CD4-positive, alpha-beta T cell treated with Interleukin-6 for 4 hours (primary cell): Measurements from ENCODE around the gene EFCAB6.

Source experiments
- DNase-seq: peaks from one replicate; pipeline ENCODE4 v3.0.0-alpha.2; 2020; ENCODE audit warnings: mixed read lengths

Gene EFCAB6

DNA sequence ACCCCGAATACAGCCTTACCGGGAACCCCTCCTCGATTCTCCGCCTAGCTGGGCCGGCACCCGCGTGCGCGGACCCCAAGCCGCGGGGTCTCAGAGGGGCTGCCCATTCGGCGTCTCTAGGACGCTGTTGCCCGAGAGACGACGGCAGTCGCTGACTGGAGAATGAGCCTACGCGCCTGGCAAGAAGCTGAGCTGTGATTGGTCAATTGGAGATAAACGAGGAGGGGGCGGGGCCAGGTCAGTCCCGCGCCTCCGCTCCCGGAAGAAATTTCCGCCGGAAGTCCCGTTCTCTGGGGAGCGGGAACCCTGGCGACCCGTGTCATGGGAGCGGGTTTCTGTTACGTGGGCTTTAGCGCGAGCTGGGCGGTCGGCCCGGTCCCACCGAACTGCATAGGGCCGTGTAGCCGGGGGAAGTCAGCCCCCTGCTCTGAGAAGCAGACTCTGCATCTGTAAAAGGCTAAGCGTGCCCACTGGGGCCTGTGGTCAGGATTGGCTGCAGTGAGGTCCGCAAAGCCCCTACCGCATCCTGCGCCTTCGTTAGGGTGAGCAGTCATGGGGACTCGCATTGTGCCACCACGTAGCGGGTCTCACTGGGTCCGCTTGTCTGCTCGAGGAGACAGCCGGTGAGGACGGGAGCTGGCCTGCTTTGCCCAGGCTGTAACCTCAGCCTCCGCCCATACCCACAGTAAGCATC lies at the start of gene EFCAB6:
TSS of gene EFCAB6 (minus strand) at position 157 of the 694 bp plus-strand sequence. CDS start 29,987 bp downstream, outside the sequence.
- DNase-seq: peak; percentile 91

DNA sequence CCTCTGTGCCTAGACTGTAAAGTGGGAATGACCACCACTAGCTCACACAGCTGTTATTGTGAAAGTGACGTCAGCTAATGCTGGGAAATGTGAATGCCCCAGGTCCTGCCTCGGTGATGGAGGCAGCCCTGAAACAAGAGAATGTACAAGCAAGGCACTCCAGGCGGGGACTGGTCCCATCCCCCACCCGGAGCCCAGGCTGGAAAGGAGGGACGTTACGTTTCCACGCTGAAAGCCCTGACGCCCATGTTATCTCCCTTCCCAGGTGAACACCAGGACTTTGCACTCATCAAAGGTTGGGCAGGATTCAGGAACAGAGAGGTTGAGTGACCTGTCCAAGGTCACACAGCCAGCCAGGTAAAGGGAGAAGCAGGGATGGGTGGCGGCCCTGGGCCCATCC lies 49.4 kb upstream of the EFCAB6 start:
- no peak for DNase-seq

DNA sequence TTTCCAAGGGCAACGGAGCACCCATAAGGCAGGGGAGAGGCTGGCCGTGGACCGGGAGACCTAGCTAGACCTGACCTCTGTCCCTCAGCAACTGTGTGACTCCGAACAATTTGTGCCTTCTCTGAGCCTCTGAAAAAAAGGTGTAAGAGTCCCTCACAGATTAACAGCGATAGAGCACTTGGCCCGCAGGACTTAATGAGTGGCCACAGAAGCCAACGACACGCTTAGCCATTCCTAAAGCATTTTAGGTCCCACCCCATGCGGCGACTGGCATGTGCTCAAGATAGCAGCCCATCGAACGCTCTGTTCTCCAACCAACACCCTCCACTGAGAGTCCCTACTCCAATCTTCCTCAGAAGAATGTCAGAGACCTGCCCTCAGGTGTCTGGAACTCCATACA lies 48.7 kb upstream of the EFCAB6 start:
- no peak for DNase-seq

GRCh38 chr22:43860126-43860525 lies 48.0 kb upstream of the EFCAB6 start:
- DNase-seq: no peak

GRCh38 chr22:43859621-43860020 lies 47.5 kb upstream of the EFCAB6 start:
- no peak for DNase-seq

GRCh38 chr22:43859176-43859575 lies 47.1 kb upstream of the EFCAB6 start:
- no peak for DNase-seq

DNA sequence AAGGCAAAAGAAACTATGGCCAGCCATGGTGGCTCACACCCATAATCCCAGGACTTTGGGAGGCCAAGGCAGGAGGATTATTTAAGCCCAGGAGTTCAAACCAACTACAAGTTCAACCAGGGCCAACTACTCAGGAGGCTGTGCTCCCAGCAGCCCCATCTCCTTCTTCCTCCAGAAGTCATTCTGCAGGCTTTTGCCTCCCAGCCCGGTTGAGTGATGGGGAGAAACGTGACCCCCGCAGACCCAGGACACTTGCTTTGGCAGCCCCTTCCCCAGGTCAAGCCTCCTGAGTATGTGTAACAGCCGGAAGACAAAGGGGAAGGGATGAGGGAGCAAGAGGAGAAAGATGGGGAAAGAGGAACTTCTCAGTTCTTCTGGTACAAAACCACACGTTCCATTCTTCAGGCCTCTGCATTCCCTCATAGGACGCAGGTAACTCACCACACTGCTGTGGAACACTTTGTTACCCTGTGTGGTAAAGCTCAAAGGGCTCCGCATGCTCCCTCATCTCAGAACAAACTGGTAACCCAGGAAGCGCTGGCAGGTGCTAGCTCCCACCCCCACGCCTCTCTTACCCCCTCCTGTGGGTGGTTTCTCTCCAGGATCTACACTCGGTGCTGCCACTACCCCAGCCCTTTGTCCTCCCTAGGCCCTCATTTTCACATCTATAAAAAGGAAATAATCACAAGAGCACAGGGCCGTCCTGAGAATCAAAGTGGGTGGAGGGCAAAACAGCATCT lies 46.2 kb upstream of the EFCAB6 start:
- no peak for DNase-seq

GRCh38 chr22:43857367-43857766 lies 45.3 kb upstream of the EFCAB6 start:
- no peak for DNase-seq

DNA sequence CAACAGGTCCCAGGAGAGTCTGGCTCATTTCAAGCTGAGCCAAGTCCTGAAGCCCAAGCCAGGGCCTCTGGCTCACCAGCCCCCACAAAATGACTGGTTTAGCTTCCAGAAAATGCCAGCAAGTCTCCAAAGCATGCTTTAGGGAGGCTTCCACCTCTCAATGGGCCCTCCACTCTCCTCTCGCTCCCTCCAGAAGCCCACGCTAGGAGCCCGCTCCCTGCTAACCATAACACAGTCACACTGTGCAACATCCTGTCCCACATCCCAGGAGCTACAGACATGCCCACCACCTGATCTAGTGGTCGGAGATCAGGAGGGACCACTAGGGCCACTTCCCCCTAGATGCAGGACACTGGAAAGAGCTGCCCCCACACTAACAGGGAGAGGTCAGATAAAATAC lies 43.3 kb upstream of the EFCAB6 start:
- DNase-seq: no peak

- no peak for DNase-seq
Measured at GRCh38 chr22:43854786-43855271, 42.7 kb upstream of the EFCAB6 start.

DNA sequence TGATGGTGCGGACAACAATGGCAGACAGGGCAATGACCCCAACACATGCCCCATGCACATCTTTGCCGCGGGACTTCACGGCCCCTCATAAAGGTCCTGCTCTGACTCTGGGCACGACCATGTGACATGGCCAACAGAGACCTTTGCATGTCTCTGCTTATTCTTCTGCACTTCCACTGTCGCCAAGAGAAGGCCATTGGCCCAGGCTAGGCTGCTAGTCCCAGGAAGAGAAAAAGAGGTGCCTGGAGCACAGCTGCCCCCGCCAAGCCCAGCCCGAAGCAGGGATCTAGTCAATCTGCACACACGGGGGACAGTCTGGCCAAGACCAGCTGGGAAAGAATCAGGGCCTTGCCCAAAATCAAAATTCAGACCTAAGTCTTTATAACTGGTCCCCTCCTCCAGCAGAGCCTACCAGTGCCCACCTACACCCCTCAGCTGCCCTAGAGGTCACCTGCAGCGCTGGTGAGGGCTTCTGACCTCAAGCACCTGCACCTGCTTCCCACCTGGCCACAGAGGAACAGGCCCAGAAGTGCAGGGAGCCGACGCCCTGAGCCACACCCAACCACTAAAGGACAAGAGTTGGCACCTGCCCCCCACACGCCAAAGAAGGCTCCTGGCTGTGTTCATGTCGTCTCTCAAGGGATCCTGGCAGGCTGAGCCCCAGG lies 42.1 kb upstream of the EFCAB6 start:
- DNase-seq: no peak

- DNase-seq: no peak
Measured at GRCh38 chr22:43853328-43853931, 41.3 kb upstream of the EFCAB6 start.

DNA sequence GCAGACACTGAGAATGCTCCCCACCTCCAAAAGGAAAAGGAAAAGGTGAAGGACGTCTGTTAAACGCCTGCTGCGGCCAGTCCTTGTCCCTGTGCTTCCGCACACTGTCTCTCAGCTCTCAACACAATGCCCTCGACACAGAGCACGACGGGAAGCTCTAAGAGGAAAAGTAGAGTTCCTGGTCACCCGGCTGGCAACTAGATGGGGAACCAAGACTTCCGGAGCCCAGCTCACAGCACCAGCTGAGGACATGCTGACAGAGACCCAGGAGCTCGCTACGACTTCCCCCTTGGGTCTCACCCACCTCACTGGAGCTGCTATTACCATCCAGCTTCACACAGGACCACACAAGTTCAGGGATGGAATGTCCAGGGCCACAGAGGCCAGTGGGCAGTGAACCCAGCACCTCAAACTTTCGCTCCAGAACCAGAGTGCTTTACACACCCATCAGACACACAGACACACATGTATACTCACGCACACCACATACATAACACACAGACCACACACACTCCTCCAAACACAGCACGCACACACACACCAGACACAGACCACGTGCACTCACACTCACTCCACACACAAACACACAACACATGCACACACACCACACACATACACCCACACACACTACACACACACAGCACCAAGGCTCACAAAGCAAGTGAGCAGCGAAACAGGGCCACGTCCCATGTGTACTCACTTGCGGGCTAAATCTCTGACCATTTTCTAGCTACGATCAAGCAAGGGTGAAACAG lies 40.6 kb upstream of the EFCAB6 start:
- no peak for DNase-seq

- no peak for DNase-seq
Measured at GRCh38 chr22:43851979-43852307, 39.8 kb upstream of the EFCAB6 start.

DNA sequence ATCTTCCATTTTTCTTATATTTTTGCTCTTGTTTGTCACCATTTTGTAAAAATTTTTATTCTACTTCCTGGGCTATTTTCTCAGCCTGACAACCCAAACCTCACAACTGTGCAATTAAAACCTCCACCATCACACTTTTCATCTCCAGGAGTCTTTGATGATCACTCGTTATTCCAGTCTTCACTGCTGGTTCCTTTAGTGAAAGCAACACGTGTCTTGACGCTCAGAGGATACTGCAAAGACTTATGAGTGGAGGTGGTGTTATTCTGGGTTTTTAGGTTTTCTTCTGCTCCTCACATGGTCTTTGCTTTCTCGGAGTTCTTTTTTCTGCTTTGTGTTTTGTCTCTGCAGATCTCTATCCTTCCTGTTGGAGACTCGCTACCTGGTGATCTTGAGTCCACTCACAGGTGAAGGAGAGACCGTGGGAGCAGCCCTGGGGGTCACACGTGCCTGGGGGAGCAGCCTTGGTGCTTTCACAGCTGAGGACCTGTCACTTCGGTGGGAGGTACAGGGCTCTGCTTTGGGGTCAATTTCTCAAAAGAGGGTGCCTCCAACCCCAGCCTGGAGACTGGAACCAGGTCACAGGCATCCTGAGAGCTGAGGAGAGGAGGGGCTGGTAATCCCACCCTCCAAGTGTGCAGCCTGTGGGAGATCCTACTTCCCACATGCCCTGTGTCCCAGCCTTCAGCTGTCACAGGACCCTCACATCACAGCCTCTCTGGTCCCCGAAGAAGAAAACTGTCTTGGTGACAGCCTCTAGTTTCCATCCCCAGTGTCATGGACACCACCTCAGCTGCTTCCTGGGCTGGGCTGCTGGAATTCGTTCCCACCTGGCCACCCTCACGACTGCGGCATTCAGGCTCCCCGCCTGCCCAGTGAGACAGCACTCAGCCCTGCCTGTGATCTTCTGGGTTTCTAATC lies 39.2 kb upstream of the EFCAB6 start:
- no peak for DNase-seq

DNA sequence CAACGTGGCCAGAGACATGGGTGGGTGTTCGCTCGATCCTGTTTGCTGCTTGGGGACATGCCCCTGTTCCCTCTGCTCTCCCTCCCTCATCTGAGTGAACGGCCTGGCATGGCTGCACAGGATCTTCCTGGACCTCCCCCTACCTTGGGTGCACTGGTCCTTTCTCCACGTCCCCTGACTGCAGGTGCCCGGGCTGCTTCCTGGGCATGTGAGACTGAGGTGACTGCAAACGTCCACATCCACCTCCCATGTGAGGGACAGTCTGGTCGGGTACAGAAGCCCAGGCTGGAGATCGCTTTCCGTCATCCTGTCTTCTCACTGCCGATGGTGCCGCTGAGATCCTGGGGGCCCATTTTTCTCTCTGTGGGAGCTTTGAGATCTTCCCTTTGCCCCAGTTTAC lies 38.4 kb upstream of the EFCAB6 start:
- DNase-seq: no peak

- DNase-seq: no peak
Measured at GRCh38 chr22:43849731-43850130, 37.6 kb upstream of the EFCAB6 start.

GRCh38 chr22:43848366-43849171 lies 36.5 kb upstream of the EFCAB6 start:
- no peak for DNase-seq

- DNase-seq: no peak
Measured at GRCh38 chr22:43847376-43848289, 35.5 kb upstream of the EFCAB6 start.

GRCh38 chr22:43846966-43847365 lies 34.9 kb upstream of the EFCAB6 start:
- DNase-seq: no peak
